Measurements from ENCODE around the gene RRN3.
A peak's percentile ranks its signal among the peaks of the same experiment; 100 is the strongest.
"Not testable (repeated sequence)": the region's sequence is repeated elsewhere in the genome, so short reads cannot be mapped to it uniquely, and the experiment has no call there.

Gene RRN3

GRCh38 chr16:15037003-15037402 is 57.1 kb downstream of the RRN3 start:
- H3K4me1 Mint-ChIP-seq = peaks cover 5% of the 10 kb centered on the region
- peaks cover 40% of the 10 kb centered on the region for H3K36me3 Mint-ChIP-seq (ENCODE audit: insufficient read depth)
- no peak for ATAC-seq (replicated peaks; ENCODE audit: extremely low read depth, poor library complexity, severe bottlenecking)
- no peaks in the 10 kb centered on the region for H3K9me3 Mint-ChIP-seq
- H3K4me3 Mint-ChIP-seq = no peak overlapping the region
- no peaks in the 10 kb centered on the region for H3K27me3 Mint-ChIP-seq
- peak overlapping the region; percentile 19 for H3K27ac Mint-ChIP-seq (ENCODE audit: low read depth)
- no peak for DNase-seq (ENCODE audit: low spot score in 2 of 2)

- Mint-ChIP-seq H3K36me3 (ENCODE audit: insufficient read depth) (peaks cover 45% of the 10 kb centered on the region), H3K9me3 (no peaks in the 10 kb centered on the region), H3K27me3 (no peaks in the 10 kb centered on the region), H3K4me1 (peaks cover 15% of the 10 kb centered on the region), H3K4me3 (no peak overlapping the region), H3K27ac (ENCODE audit: low read depth) (no peak overlapping the region)
- ATAC-seq (replicated peaks; ENCODE audit: extremely low read depth, poor library complexity, severe bottlenecking) (no peak), DNase-seq (ENCODE audit: low spot score in 2 of 2) (no peak)
Observed at GRCh38 chr16:15035163-15035729, 58.8 kb downstream of the RRN3 start.

- H3K4me1 Mint-ChIP-seq = peaks cover 15% of the 10 kb centered on the region
Observed at GRCh38 chr16:15034266-15035162, 59.6 kb downstream of the RRN3 start.

GRCh38 chr16:15033309-15033707 is 60.8 kb downstream of the RRN3 start:
- ATAC-seq (replicated peaks; ENCODE audit: extremely low read depth, poor library complexity, severe bottlenecking) (no peak), DNase-seq (ENCODE audit: low spot score in 2 of 2) (no peak)
- H3K4me1 Mint-ChIP-seq = peaks cover 21% of the 10 kb centered on the region
- peaks cover 49% of the 10 kb centered on the region for H3K36me3 Mint-ChIP-seq (ENCODE audit: insufficient read depth)
- no peak overlapping the region for H3K4me3 Mint-ChIP-seq
- no peaks in the 10 kb centered on the region for H3K9me3 Mint-ChIP-seq
- H3K27me3 Mint-ChIP-seq = no peaks in the 10 kb centered on the region
- H3K27ac Mint-ChIP-seq (ENCODE audit: low read depth) = no peak overlapping the region

More at GRCh38 chr16:15034266-15035162, 59.6 kb downstream of the RRN3 start:
- Mint-ChIP-seq H3K27ac (ENCODE audit: low read depth) (no peak overlapping the region), H3K27me3 (no peaks in the 10 kb centered on the region), H3K9me3 (no peaks in the 10 kb centered on the region), H3K36me3 (ENCODE audit: insufficient read depth) (peaks cover 48% of the 10 kb centered on the region), H3K4me3 (no peak overlapping the region)
- ATAC-seq (replicated peaks; ENCODE audit: extremely low read depth, poor library complexity, severe bottlenecking) (no peak), DNase-seq (ENCODE audit: low spot score in 2 of 2) (no peak)

GRCh38 chr16:15032547-15033308 is 61.3 kb downstream of the RRN3 start:
- H3K36me3 Mint-ChIP-seq (ENCODE audit: insufficient read depth) = peaks cover 51% of the 10 kb centered on the region
- no peaks in the 10 kb centered on the region for H3K27me3 Mint-ChIP-seq
- peaks cover 27% of the 10 kb centered on the region for H3K4me1 Mint-ChIP-seq
- no peak for ATAC-seq (replicated peaks; ENCODE audit: extremely low read depth, poor library complexity, severe bottlenecking)
- no peak overlapping the region for H3K4me3 Mint-ChIP-seq
- no peaks in the 10 kb centered on the region for H3K9me3 Mint-ChIP-seq
- DNase-seq (ENCODE audit: low spot score in 2 of 2) = no peak
- H3K27ac Mint-ChIP-seq (ENCODE audit: low read depth) = no peak overlapping the region

GRCh38 chr16:15031586-15031985 is 62.5 kb downstream of the RRN3 start:
- Mint-ChIP-seq H3K4me1 (peaks cover 27% of the 10 kb centered on the region), H3K9me3 (no peaks in the 10 kb centered on the region), H3K27me3 (no peaks in the 10 kb centered on the region), H3K27ac (ENCODE audit: low read depth) (peak overlapping the region; percentile 85), H3K4me3 (no peak overlapping the region), H3K36me3 (ENCODE audit: insufficient read depth) (peaks cover 48% of the 10 kb centered on the region)
- DNase-seq (ENCODE audit: low spot score in 2 of 2) = no peak
- ATAC-seq (replicated peaks; ENCODE audit: extremely low read depth, poor library complexity, severe bottlenecking) = no peak

GRCh38 chr16:15031179-15031578 is 62.9 kb downstream of the RRN3 start:
- no peaks in the 10 kb centered on the region for H3K27me3 Mint-ChIP-seq
- peaks cover 27% of the 10 kb centered on the region for H3K4me1 Mint-ChIP-seq
- peaks cover 47% of the 10 kb centered on the region for H3K36me3 Mint-ChIP-seq (ENCODE audit: insufficient read depth)
- H3K9me3 Mint-ChIP-seq = no peaks in the 10 kb centered on the region
- no peak overlapping the region for H3K4me3 Mint-ChIP-seq
- H3K27ac Mint-ChIP-seq (ENCODE audit: low read depth) = peak overlapping the region; percentile 85
- peak; percentile 71 for ATAC-seq (replicated peaks; ENCODE audit: extremely low read depth, poor library complexity, severe bottlenecking)
- DNase-seq (ENCODE audit: low spot score in 2 of 2) = no peak

GRCh38 chr16:15029749-15030148 is 64.3 kb downstream of the RRN3 start:
- H3K9me3 Mint-ChIP-seq; H3K4me3 Mint-ChIP-seq; ATAC-seq (replicated peaks; ENCODE audit: extremely low read depth, poor library complexity, severe bottlenecking); H3K27me3 Mint-ChIP-seq; DNase-seq (ENCODE audit: low spot score in 2 of 2); H3K27ac Mint-ChIP-seq (ENCODE audit: low read depth): not testable (repeated sequence)
- H3K4me1 Mint-ChIP-seq = peaks cover 38% of the 10 kb centered on the region
- peaks cover 50% of the 10 kb centered on the region for H3K36me3 Mint-ChIP-seq (ENCODE audit: insufficient read depth)

GRCh38 chr16:15028801-15029698 is 65.0 kb downstream of the RRN3 start:
- H3K27me3 Mint-ChIP-seq; H3K4me3 Mint-ChIP-seq; H3K9me3 Mint-ChIP-seq; DNase-seq (ENCODE audit: low spot score in 2 of 2); ATAC-seq (replicated peaks; ENCODE audit: extremely low read depth, poor library complexity, severe bottlenecking): not testable (repeated sequence)
- peak overlapping the region; percentile 73 for H3K27ac Mint-ChIP-seq (ENCODE audit: low read depth)
- peaks cover 53% of the 10 kb centered on the region for H3K36me3 Mint-ChIP-seq (ENCODE audit: insufficient read depth)
- H3K4me1 Mint-ChIP-seq = peaks cover 42% of the 10 kb centered on the region

- ATAC-seq (replicated peaks; ENCODE audit: extremely low read depth, poor library complexity, severe bottlenecking) = not testable (repeated sequence)
- peak overlapping the region; percentile 73 for H3K27ac Mint-ChIP-seq (ENCODE audit: low read depth)
Observed at GRCh38 chr16:15028345-15028715, 65.7 kb downstream of the RRN3 start.

GRCh38 chr16:15027503-15028344 is 66.3 kb downstream of the RRN3 start:
- not testable (repeated sequence) for DNase-seq (ENCODE audit: low spot score in 2 of 2); ATAC-seq (replicated peaks; ENCODE audit: extremely low read depth, poor library complexity, severe bottlenecking)
- H3K36me3 Mint-ChIP-seq (ENCODE audit: insufficient read depth) = peaks cover 61% of the 10 kb centered on the region

More at GRCh38 chr16:15028345-15028715, 65.7 kb downstream of the RRN3 start:
- not testable (repeated sequence) for H3K4me3 Mint-ChIP-seq; DNase-seq (ENCODE audit: low spot score in 2 of 2); H3K27me3 Mint-ChIP-seq; H3K9me3 Mint-ChIP-seq
- Mint-ChIP-seq H3K36me3 (ENCODE audit: insufficient read depth) (peaks cover 57% of the 10 kb centered on the region), H3K4me1 (peaks cover 42% of the 10 kb centered on the region)

More at GRCh38 chr16:15027503-15028344, 66.3 kb downstream of the RRN3 start:
- H3K27me3 Mint-ChIP-seq, H3K9me3 Mint-ChIP-seq, H3K4me3 Mint-ChIP-seq: not testable (repeated sequence)
- Mint-ChIP-seq H3K27ac (ENCODE audit: low read depth) (peak overlapping the region; percentile 73), H3K4me1 (peaks cover 41% of the 10 kb centered on the region)
